HG03103 (cell line): Measurements from ENCODE around the gene TEPSIN.

Experiments
- ATAC-seq: cut with Tn5 transposase; IDR thresholded peaks from one replicate; pipeline ENCODE4 v1.9.1; 2021; ENCODE audit warnings: low read depth; ENCODE audit not compliant: unreplicated experiment

The TEPSIN gene

DNA sequence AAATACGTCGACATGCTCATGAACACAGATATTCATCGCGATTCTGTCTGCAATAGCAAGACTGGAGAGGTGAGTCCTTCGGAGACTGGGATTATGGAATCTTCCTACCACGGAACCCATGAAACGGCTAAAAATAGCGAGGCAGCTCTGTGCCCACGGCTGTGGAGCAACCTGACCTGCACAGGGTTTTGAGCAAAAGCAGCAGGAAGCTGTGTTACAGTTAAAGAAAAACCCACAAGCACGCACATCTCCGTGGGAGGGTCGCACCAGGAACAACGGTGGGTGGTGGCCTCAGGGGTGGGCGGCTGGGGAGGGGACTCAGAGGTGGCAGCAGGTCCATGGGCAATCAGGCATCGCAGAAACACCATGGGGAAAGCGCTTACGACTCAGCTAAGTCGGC, 31.4 kb upstream of the TEPSIN start:
- no peak for ATAC-seq

DNA sequence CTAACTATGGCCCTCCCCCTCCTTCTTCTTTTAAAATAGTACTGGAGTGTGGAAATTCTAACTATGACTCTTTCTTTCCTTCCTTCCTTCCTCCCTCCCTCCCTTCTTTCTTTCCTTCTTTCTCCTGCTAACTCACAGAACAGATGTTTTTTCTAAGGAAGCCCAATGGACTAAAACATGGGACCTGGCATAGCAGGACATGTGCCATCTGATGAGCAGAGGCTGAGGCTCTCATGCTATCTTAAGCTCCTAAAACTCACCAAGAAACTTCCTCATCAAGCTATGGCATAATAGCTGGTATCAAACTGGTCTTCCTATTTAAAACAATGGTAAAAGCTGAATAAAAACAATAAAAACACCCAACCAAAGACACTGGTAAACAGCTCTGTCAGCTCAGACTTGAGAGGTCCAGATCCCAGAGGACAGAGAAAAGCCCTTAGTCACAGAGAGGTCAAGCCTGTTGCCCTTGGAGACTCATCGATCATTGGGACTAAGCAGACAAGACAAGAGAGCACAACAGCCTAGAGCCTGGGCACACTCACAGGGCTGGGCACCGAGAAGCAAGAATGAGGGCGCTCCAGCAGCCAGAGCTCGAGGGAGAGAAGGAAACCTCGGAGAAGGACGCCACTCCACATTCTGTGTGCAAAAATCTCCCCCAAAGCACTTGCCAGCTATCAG, 28.7 kb upstream of the TEPSIN start:
- ATAC-seq, result no peak

DNA sequence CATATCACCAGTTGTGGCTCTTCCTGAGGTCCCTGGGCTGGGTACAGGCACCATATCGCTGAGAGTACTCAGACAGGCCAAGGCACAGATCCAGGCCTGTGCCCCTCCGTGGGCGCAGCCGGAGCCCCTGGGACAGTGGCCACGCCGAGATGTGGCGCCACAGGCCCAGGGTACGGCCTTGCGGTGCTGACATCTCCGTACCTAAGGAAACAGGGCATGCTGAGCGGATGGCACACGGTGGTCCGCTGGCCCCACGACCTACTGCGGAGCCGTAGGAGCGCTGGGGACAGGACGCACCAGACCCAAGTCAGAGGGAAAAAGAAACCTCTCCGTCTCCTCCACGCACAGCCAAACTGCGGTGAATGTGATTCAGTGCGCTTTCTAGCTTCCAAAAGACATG, 26.7 kb upstream of the TEPSIN start:
- ATAC-seq, result no peak

GRCh38 chr17:81264640-81265039, 25.8 kb upstream of the TEPSIN start:
- ATAC-seq, result no peak

DNA sequence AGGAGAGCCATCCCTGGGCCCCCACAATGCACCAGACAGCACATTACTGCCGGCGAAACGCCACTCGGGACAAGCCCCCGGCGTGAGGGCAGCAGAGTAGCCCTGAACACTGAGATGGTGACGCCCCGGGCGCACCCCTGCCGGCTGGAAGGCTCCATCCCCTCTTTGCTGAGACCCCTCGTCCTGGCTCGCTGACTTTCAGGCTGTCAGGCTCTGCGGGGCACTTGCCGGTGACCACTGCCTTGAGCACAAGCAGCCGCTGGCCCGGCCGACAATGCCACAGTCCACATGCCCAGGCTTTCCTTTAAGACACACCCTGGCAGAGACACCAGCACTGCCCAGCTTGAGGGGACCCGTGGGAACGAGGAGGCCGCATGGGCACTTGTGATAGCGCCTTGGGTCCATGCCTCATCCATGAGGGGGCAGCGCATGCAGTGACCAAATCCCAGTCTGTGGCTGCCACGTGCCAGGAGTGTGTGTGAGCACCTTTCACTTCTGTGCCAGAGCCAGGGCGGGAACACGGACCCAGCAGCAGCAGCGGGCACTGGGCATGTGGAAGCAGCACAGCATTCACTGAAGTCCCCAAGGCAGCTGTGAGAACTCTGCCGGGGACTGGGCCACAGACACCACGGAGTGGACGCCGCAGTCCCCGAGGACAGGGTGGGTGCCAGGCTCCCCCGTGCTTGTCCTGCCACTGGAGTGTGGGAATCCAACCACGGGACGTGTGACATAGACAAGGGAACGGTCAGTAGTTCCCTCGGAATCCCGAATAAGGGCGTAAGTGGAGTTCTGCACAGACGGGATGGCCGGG, 24.7 kb upstream of the TEPSIN start:
- ATAC-seq, result no peak

DNA sequence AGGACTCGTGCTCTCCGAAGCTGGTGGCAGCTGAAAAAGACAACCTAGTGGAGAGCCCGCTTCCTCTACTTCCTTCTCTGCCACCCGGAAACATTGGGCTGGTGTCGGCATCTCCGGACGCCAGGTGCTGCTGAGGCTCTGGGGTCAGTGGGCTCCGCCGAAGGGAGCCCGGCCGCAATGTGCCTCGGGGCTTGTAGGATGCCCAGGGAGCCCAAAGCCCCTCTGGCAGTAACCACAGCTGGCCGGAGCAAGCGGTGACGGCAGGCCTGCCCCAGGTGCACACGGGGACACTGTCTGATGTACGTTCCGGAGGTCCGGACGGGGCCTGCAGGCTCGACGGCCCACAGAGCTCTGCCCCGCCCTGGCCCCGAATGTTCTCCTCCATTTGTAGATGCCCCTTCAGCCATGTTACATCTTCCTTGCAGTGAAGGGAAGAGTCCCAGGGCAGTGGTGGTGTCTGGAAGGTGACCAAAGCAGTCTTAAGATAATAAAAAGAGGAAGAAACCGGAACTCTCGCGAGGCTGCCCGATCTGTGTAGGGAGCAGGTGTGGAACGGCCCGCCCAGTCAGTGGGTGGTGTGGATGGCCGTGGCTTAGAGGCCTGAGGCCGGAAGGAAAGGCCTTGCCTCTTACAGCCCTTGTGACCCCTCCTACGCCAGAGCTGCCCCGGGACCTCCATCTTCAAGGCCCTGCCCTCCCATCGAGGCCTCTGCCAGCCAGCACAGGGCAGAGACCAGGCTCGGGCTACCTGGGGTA, 22.9 kb upstream of the TEPSIN start:
- ATAC-seq, result no peak

- no peak for ATAC-seq
These were observed 22.2 kb upstream of the TEPSIN start for GRCh38 chr17:81261096-81261495.

GRCh38 chr17:81260641-81261040, 21.8 kb upstream of the TEPSIN start:
- no peak for ATAC-seq

DNA sequence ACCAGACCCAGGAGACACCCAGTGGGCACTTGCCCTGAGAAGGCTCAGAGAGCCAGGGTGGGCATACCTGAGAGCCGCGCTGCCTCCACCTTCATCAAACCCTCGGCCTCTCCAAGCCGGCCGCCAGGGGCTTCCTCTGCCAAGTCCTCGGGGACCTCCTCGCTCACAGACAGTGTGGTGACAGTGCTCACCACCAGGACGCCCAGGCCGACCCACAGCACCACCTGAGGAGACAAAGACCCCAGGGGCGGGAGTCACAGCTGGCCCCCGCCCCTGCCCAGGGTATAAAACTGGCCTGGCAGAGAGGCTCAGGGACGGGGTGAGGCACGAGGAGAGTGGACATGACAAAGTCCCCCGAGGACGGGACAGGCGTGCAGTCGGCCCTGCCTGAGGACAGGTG, 21.3 kb upstream of the TEPSIN start:
- ATAC-seq, result no peak

GRCh38 chr17:81259058-81259605, 20.3 kb upstream of the TEPSIN start:
- ATAC-seq, result no peak

DNA sequence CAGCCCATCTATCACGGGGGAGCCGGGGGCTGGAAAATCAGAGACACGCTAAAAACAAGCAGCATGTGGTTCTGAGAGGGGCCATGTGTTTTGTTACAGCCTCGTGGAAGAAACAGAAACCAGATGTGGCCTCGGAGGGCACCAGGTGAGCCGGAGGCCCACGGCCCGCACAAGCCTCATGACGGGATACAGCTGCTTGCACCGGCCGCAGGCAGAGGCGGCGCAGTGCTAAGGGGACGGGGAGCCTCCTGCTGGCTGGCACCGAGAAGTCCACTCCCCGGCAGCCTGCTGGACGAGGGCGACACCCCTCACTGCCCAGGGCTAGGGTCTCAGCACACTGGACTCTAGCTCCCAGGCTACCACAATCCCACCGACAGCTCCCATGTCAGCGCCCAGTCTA, 19.4 kb upstream of the TEPSIN start:
- no peak for ATAC-seq

DNA sequence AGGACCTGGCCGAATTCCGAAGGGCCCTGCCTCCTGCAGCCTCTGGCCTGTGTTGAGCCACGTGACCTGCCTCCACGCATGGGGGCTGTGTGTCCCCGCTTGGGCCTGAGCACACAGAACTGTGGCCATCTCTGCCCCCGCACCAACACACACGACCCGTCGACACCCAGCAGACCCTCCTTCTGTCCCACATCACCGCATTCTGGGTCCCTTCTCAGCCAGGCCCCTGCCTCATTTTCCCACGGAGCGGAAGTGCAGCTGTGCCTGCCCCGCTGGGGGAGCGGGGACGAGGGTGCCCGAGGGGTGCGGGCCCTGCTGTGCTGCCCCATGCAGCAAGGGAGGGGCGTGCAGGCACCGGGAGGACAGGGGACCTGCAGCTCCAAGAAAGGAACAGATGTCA, 18.7 kb upstream of the TEPSIN start:
- no peak for ATAC-seq

DNA sequence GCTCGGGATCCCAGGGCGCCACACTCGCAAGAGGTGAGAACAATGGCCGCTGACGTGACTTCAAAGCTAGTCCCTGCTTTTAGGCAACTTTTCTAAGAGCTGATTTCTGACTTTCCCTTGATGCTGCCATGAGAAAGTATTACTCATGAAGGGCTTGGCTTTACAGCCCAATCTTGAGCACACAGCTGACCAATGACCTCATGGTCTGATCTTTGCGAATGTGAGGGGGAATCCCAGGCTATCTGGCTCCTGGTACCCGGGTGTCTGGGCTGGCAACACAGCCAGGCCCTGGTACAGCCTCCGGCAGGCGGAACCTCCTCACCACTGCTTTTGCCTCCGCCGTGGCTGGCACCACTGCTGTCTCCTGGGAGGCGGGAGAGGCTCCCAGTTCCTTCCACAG, 17.8 kb upstream of the TEPSIN start:
- ATAC-seq, result no peak

DNA sequence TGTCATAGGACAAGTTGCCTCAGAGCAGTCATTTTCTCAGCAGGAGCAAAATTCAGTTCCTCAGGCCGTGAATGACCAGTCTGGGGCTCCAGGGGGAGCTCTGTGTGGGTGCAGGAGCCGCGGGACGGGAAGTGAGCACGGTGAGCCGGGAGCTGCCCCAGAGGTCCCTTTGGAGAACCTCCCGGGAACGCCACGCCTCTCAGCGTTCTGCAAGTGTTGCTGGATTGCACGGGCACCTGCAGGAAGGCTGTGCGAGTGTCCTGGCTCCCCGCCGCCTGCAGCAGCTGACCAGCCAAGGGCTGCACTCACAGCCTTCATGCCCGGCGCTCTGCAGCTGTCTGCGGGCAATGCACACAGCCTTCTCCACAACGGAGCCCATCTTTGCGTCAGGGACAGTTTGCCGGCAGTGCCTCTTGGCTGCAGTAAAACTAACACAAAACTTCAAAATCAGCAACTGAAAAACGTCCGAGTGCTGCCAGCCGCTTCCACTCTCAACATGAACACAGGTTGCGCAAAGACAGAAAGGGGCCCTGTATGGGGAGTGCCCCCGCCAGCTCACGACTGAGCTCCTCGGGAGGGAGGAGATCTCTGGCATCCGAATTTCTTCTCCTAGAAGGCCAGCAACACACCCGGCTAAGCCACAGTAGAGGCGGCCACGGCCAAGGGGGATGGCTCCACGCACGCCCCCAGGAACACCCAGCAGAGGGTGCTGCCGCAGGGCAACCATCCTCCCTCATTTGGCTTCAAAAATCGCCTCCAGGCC, 16.3 kb upstream of the TEPSIN start:
- no peak for ATAC-seq

DNA sequence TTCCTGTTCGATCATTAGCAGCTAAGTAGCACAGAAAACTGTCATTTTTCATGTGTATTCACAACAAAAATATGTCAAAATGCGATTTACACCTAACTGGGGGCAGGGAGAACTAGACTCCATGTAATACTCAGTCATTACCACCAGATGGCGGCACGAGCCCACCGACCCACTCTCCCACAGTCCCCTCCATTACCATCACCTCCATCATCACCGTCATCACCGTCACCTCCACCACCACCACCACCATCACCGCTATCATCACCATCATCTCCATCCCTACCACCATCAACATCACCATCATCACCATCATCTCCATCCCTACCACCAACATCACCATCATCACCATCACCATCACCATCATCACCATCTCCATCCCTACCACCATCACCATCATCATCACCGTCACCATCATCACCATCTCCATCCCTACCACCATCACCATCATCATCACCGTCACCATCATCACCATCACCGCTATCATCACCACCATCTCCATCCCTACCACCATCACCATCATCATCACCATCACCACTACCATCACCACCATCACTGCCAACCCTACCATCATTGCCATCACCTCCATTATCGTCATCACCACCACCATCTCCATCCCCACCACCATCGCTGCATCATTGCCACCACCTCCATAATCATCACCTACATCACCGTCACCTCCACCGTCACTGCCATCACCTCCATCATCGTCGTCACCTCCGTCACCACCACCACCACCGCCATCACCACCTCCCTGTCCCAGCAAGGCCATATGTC, 14.7 kb upstream of the TEPSIN start:
- ATAC-seq, result no peak

DNA sequence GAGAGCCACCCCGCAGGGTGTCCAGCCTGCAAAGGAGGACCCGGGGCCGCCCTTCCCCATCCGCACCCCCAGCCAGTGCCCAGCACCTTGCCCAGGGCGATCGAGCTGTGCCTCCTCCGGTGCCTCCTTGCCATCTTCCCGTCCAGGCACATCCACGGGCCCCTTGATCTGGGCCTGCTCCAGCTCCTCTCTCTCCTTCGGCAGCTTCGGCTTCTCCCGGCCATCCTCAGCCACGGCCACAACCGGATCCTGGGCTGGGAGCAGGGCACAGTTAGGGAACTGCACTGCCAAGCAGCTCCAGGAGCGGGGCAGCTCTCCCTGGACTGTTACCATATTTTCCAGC, 14.1 kb upstream of the TEPSIN start:
- no peak for ATAC-seq

DNA sequence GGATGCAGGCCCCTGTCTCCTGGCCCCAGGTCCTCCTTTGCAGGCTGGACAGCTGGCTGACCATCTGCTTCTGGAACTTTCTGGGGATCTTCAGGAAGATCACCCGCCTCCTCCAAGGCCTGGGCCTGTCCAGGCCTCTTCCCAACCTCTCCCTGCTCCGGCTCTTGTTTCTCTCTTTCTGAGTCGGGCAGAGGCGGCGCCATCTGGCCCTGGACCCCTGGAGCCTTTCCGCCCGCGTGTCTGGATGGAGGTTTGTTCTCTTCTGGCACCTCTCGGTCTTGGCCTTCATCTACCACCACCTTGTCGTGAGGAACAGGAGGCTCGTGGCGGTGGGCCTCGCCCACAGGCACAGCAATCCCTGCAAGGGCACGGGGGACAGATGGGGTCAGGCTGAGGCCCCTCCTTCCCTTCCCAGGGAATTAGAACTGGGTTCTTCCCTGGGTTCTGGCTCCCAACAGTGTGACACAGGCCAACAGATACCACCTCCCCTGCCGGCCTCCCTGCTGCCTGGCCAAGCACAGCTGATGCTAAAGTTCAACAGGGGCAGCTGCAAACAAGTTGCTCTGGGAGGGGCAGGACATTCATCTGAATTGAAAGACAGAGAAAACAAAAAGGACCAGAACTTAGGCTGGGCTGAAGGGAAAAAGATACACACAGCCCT, 13.6 kb upstream of the TEPSIN start:
- no peak for ATAC-seq

- ATAC-seq, result no peak
These were observed 12.9 kb upstream of the TEPSIN start for GRCh38 chr17:81251709-81252301.

DNA sequence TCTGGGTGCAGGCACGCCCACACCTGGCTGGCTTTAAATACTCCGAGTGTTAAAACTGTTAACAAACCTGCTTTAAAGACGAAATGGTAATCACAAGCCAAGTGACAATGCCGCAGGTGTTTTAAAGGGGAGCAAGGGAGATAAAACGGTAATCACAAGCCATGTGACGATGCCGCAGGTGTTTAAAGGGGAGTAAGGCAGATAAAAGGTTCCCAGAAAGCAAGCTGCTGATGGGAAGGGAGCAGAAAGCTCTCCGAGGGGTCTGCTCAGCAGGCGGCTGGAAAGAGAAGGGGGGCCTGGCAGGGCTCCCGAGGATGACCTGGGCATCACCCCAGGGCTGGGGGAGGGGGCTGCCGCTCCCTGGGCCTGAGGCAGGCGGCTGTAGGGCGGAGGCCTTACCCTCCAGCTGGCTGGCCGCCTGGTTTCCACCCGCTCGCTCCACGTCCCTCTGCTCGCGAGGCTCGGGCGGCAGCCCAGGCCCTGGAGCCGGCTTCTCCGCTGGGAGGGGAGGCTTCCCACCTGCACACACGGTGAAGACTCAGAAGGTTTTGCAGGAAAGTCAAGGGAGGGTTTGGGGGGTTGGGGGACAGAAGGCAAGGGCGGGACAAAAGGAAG, 12.3 kb upstream of the TEPSIN start:
- no peak for ATAC-seq
